Measurements from ENCODE around the gene TFCP2. TPM values are rescaled to one million over a fixed set of nuclear protein-coding genes. Genes with fewer than 3 reads are reported as not detected.

The TFCP2 gene
- polyA plus RNA-seq, 1 donor (not counting 4 experiments of a cell fraction or from before 2014, with no cell fraction given) = 27.2 TPM

GRCh38 chr12:51124504-51124903 is 48.4 kb downstream of the TFCP2 start:
- no peaks in the 10 kb centered on the region for H3K79me2 ChIP-seq (ENCODE audit: control insufficient read depth, insufficient read depth, low read length)
- peaks cover 36% of the 10 kb centered on the region for H3K4me1 ChIP-seq (ENCODE audit: control insufficient read depth, extremely low read depth, insufficient read depth, low read length)
- no peak for FAIRE-seq
- no peak for TF ChIP-seq CTCF (optimal IDR thresholded peaks at IDR 0.05 in 1 of 3, IDR thresholded peaks at IDR 0.05 in 1 of 3, conservative IDR thresholded peaks at IDR 0.05 in 1 of 3; ENCODE audit: extremely low read depth in 1 of 3, insufficient read depth in 2 of 3, low read length in 3 of 3)
- TF ChIP-seq EZH2 (IDR thresholded peaks at IDR 0.05; ENCODE audit: low read length) = no peak
- H3K4me3 ChIP-seq (ENCODE audit: control insufficient read depth in 2 of 3, extremely low read depth in 1 of 3, insufficient read depth in 2 of 3, low read depth in 1 of 3, low read length in 3 of 3) = no peak overlapping the region
- H3K27ac ChIP-seq (ENCODE audit: control insufficient read depth, insufficient read depth, low read length) = no peak overlapping the region
- dilution Hi-C loops (cut with MboI; ENCODE audit: extremely low pct_ligation_motif_present, low sequenced_read_pairs) = no loop called here
- H3K4me2 ChIP-seq (ENCODE audit: control insufficient read depth, extremely low read depth, insufficient read depth, low read depth, low read length) = no peak overlapping the region
- no peak overlapping the region for H3K9ac ChIP-seq (ENCODE audit: control insufficient read depth, extremely low read depth, insufficient read depth, low read length)
- H3K9me3 ChIP-seq (ENCODE audit: control insufficient read depth, low read depth, low read length) = no peaks in the 10 kb centered on the region
- DNase-seq (ENCODE audit: low read depth, low spot score) = no peak
- H3K9me1 ChIP-seq (ENCODE audit: control insufficient read depth, extremely low read depth, insufficient read depth, low read length) = no peaks in the 10 kb centered on the region
- H4K20me1 ChIP-seq (ENCODE audit: control insufficient read depth, extremely low read depth, insufficient read depth, low read length) = no peaks in the 10 kb centered on the region
- no peaks in the 10 kb centered on the region for H3K27me3 ChIP-seq (ENCODE audit: control insufficient read depth, extremely low read depth, insufficient read depth, low read length)
- peaks cover 6% of the 10 kb centered on the region in 2 experiments for H3K36me3 ChIP-seq (ENCODE audit: control insufficient read depth in 2 of 2, extremely low read depth in 1 of 2, insufficient read depth in 2 of 2, low read length in 2 of 2)
- no peak overlapping the region for H2AFZ ChIP-seq (ENCODE audit: control insufficient read depth, low read length)

GRCh38 chr12:51122844-51123243 is 50.1 kb downstream of the TFCP2 start:
- Histone ChIP-seq H3K9me1 (ENCODE audit: control insufficient read depth, extremely low read depth, insufficient read depth, low read length) (no peaks in the 10 kb centered on the region), H3K4me1 (ENCODE audit: control insufficient read depth, extremely low read depth, insufficient read depth, low read length) (peaks cover 46% of the 10 kb centered on the region), H3K79me2 (ENCODE audit: control insufficient read depth, insufficient read depth, low read length) (no peaks in the 10 kb centered on the region), H2AFZ (ENCODE audit: control insufficient read depth, low read length) (no peak overlapping the region), H4K20me1 (ENCODE audit: control insufficient read depth, extremely low read depth, insufficient read depth, low read length) (no peaks in the 10 kb centered on the region), H3K9ac (ENCODE audit: control insufficient read depth, extremely low read depth, insufficient read depth, low read length) (no peak overlapping the region), H3K36me3 (ENCODE audit: control insufficient read depth in 2 of 2, extremely low read depth in 1 of 2, insufficient read depth in 2 of 2, low read length in 2 of 2) (peaks cover 6% of the 10 kb centered on the region in 2 experiments), H3K4me2 (ENCODE audit: control insufficient read depth, extremely low read depth, insufficient read depth, low read depth, low read length) (no peak overlapping the region), H3K27me3 (ENCODE audit: control insufficient read depth, extremely low read depth, insufficient read depth, low read length) (no peaks in the 10 kb centered on the region), H3K9me3 (ENCODE audit: control insufficient read depth, low read depth, low read length) (no peaks in the 10 kb centered on the region), H3K4me3 (ENCODE audit: control insufficient read depth in 2 of 3, extremely low read depth in 1 of 3, insufficient read depth in 2 of 3, low read depth in 1 of 3, low read length in 3 of 3) (no peak overlapping the region), H3K27ac (ENCODE audit: control insufficient read depth, insufficient read depth, low read length) (no peak overlapping the region)
- TF ChIP-seq EZH2 (IDR thresholded peaks at IDR 0.05; ENCODE audit: low read length) (no peak), CTCF (optimal IDR thresholded peaks at IDR 0.05 in 1 of 3, IDR thresholded peaks at IDR 0.05 in 1 of 3, conservative IDR thresholded peaks at IDR 0.05 in 1 of 3; ENCODE audit: extremely low read depth in 1 of 3, insufficient read depth in 2 of 3, low read length in 3 of 3) (no peak)
- DNase-seq (ENCODE audit: low read depth, low spot score) = no peak
- dilution Hi-C loops (cut with MboI; ENCODE audit: extremely low pct_ligation_motif_present, low sequenced_read_pairs) = no loop called here
- no peak for FAIRE-seq
